Natural killer cell treated with Interleukin-12 subunit alpha and Interleukin-12 subunit beta and Interleukin-15 and Interleukin-18, amount 100 ng/mL, for 72 hours (primary cell): ENCODE results near the gene TMEM270. TPM values are rescaled to one million over a fixed set of nuclear protein-coding genes. Genes with fewer than 3 reads are reported as not detected.
"Not testable (repeated sequence)": the region's sequence is repeated elsewhere in the genome, so short reads cannot be mapped to it uniquely, and the experiment has no call there.

Experiments
- ATAC-seq, 2 donors: fragments of 150-1000 bp; cut with Tn5 transposase in 1 of 2; sonication (Bioruptor Pico), chemical (Tn5 transposase) in 1 of 2; 2 replicates each; pipeline ENCODE4 v1.10.0; 2021
- DNase-seq: peaks from one replicate; pipeline ENCODE4 v3.0.0; 2022; ENCODE audit warnings: low spot score
- H3K27ac Mint-ChIP-seq, 2 donors: 1 replicate in 1 of 2; 2 replicates in 1 of 2; pipeline ENCODE4 v1.8.0; 2022; ENCODE audit warnings: mixed read lengths in 2 of 2, mild to moderate bottlenecking in 1 of 2, moderate library complexity in 1 of 2
- H3K27me3 Mint-ChIP-seq, 2 donors: 1 replicate in 1 of 2; 2 replicates in 1 of 2; pipeline ENCODE4 v1.8.0; 2022; ENCODE audit warnings: mixed read lengths in 2 of 2
- H3K36me3 Mint-ChIP-seq: one replicate; pipeline ENCODE4 v1.8.0; 2022; ENCODE audit warnings: mixed read lengths
- H3K4me1 Mint-ChIP-seq, 2 donors: 1 replicate in 1 of 2; 2 replicates in 1 of 2; pipeline ENCODE4 v1.8.0; 2022; ENCODE audit warnings: low read depth in 2 of 2, mixed read lengths in 2 of 2, mild to moderate bottlenecking in 1 of 2
- H3K4me3 Mint-ChIP-seq: one replicate; pipeline ENCODE4 v1.8.0; 2022; ENCODE audit warnings: mixed read lengths
- H3K9me3 Mint-ChIP-seq: 2 replicates; pipeline ENCODE4 v1.8.0; 2022; ENCODE audit warnings: mixed read lengths
- total RNA-seq, 2 donors: library from RNA; stranded (reverse); gene quantifications; one replicate each; pipeline ENCODE4 v1.2.3, GENCODE V29; 2022

The TMEM270 gene
- total RNA-seq, 2 donors from 2014 or later = not detected

DNA sequence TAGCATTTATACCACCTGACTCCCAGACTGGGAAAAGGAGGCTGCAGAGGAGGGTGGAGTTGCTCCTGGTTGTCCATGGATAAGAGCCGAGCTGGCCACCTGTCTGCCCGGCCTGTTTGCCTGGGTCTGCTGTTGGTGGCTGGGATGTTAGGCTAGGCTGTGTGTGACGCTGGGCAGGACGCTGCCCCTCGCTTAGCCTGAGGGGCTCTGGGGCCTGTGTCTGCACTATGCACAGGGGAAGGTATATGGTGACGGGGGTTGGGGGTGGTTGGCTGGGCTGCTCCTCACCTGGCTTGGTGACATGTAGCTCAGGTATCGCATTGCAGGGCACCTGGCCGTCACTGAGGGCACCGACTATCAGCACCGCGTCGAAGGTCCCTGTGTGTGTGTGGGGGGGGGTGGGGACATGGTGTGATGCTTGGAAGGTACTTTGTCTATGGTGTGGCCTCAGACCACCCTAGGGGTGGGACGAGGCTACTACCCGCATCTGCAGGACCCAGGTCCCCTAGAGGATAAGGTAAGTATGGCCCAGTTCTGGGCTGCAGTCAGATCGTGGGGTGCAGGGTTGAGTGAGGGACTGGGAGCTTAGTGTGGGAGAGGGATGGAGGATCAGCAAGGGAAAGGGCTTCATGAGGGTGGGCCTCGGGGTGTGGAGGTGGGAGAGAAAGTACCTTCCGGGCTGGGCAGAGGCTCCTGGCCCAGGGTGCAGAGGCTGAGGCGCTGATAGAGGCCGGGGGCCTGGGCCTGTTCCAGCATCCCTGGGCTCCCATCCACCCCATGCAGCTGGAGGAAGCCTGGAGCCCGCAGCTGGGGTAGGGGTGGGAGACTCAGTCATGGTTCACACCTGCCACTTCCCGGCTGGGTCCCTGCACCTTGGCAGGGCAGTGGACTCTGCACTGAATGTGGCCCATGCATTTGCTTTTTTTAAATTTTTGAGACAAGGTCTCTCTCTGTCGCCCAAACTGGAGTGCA lies 20.9 kb upstream of the TMEM270 start:
- H3K36me3 Mint-ChIP-seq = no peaks in the 10 kb centered on the region
- no peak overlapping the region for H3K27ac Mint-ChIP-seq
- ATAC-seq = no peak
- H3K4me1 Mint-ChIP-seq = peaks cover 0 to 4% of the 10 kb centered on the region in 2 donors
- no peak overlapping the region for H3K4me3 Mint-ChIP-seq
- DNase-seq = peak; percentile 53
- H3K9me3 Mint-ChIP-seq = no peaks in the 10 kb centered on the region
- no peaks in the 10 kb centered on the region for H3K27me3 Mint-ChIP-seq

DNA sequence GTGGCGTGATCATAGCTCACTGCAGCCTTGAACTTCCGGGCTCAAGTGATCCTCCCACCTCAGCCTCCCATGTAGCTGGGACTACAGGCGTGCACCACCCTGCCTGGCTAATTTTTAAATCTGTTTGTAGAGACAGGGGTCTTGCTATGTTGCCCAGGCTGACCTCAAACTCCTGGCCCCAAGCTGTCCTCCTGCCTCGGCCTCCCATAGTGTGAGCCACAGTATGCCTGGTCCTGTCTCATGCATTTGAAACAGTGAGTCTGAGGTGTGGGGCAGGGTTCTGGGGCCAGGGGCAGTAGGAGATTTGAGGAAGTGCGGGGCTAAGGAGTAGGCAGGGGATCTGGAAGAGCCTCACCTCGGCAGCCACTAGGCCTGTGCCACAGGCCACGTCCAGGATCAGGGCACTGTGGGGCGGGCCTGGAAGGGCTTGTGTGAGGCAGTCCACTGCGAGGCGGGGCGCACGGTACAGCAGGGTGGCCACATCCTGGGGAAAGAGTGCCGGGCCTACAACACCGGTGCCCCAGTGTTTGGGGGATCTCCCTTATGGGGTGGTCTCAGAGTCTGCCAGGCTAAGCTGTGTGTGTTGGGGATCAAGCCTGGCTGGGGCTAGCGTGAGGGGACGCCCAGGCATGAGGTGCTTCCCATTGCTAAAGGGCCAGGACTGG lies 20.1 kb upstream of the TMEM270 start:
- Mint-ChIP-seq H3K36me3 (no peaks in the 10 kb centered on the region), H3K4me3 (no peak overlapping the region), H3K4me1 (peaks cover 0 to 4% of the 10 kb centered on the region in 2 donors), H3K27me3 (no peaks in the 10 kb centered on the region), H3K9me3 (no peaks in the 10 kb centered on the region), H3K27ac (no peak overlapping the region)
- no peak for ATAC-seq
- DNase-seq = no peak

DNA sequence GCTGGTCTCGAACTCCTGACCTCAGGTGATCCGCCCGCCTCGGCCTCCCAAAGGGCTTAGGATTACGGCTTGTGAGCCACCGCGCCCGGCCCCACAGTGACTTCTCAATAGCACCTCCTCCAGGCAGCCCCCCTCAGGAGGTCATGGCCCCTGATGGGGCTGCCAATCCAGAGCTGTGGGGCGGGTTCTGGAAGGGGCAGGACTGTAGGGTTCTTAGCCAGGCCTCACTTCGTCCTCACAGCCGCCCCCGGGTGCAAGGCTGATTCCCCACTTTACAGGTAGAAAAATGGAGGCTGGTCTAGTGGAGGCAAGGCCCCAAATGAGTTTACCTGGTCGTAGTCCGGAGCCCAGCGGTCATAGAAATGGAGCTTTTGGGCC lies 19.3 kb upstream of the TMEM270 start:
- no peaks in the 10 kb centered on the region for H3K9me3 Mint-ChIP-seq
- H3K27me3 Mint-ChIP-seq = no peaks in the 10 kb centered on the region
- peaks cover 0 to 4% of the 10 kb centered on the region in 2 donors for H3K4me1 Mint-ChIP-seq
- ATAC-seq = no peak
- peak overlapping the region; percentile 80 for H3K4me3 Mint-ChIP-seq
- no peak overlapping the region for H3K27ac Mint-ChIP-seq
- DNase-seq = peak; percentile 39
- no peaks in the 10 kb centered on the region for H3K36me3 Mint-ChIP-seq

DNA sequence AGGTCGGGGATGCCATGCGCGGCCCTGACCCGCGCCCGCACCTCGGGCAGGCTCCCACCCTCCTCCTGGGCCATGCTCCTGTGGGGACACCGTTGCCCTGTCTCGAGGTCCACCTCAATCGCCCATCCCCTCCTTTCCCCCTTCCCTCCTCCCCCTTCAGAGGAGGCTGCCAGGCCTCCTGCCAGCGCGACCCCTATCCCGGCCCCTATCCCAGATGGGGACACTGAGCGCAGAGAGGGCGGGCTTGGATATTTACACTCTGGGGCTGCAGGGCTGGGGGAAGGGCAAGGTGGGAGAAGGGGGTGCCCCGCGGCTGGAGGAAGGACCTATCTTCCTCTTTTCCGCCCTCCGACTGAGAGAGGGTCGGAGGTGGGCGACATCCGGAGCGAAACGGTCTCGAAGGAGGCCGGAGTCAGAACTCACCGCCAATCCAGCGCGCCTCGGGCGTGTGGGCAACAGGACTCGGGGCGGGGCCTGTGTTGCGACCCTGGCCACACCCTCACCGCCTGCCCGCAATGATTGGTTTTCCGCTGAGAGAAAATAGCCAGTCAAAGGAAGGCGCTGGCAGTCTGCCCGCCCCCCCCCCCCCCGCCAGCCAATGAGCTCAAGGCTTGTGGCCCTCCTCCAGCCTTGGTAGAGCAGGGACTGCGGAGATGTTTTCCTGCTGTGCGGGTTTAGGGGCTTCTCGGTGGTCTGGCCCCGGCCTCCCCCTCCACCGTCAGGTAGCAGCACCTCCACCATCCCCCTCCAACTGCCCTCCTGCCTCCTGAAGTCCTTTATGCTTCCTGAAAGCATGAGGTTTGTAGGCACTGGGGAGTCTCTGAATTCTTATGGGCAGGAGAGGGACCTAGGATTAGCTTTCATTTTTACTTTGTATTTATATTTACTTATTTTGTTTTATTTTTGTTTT lies 18.6 kb upstream of the TMEM270 start, which contains the start of gene METTL27:
TSS of gene METTL27 (minus strand) at position 450 of the 910 bp plus-strand sequence. CDS start at position 74, 376 bp downstream.
- peak; percentile 99 for ATAC-seq
- Mint-ChIP-seq H3K4me1 (peaks cover 0 to 4% of the 10 kb centered on the region in 2 donors), H3K36me3 (no peaks in the 10 kb centered on the region), H3K9me3 (no peaks in the 10 kb centered on the region), H3K27me3 (no peaks in the 10 kb centered on the region), H3K27ac (no peak within 1 kb of the TSS), H3K4me3 (peak within 1 kb of the TSS; percentile 80)
- DNase-seq = peak; percentile 89

DNA sequence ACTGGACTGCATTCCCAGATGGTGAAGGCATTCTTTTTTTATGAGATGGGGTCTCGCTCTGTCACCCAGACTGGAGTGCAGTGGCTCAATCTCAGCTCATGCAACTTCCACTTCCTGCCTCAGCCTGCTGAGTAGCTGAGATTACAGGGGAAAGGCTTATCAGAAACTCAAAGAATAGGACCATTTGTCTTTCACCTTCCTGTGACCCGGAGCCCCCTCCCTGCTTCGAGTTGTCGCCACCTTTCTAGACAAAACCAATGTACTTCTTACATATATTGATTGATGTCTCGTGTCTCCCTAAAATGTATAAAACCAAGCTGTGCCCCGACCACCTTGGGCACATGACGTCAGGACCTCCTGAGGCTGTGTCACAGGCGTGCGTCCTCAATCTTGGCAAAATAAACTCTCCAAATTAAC lies 16.8 kb upstream of the TMEM270 start:
- no peak overlapping the region for H3K4me3 Mint-ChIP-seq
- H3K27me3 Mint-ChIP-seq = peaks cover 3 to 5% of the 10 kb centered on the region in 2 donors
- no peaks in the 10 kb centered on the region for H3K36me3 Mint-ChIP-seq
- no peaks in the 10 kb centered on the region for H3K9me3 Mint-ChIP-seq
- H3K4me1 Mint-ChIP-seq = peaks cover 0 to 4% of the 10 kb centered on the region in 2 donors
- H3K27ac Mint-ChIP-seq = no peak overlapping the region
- DNase-seq (no peak), ATAC-seq (no peak)

DNA sequence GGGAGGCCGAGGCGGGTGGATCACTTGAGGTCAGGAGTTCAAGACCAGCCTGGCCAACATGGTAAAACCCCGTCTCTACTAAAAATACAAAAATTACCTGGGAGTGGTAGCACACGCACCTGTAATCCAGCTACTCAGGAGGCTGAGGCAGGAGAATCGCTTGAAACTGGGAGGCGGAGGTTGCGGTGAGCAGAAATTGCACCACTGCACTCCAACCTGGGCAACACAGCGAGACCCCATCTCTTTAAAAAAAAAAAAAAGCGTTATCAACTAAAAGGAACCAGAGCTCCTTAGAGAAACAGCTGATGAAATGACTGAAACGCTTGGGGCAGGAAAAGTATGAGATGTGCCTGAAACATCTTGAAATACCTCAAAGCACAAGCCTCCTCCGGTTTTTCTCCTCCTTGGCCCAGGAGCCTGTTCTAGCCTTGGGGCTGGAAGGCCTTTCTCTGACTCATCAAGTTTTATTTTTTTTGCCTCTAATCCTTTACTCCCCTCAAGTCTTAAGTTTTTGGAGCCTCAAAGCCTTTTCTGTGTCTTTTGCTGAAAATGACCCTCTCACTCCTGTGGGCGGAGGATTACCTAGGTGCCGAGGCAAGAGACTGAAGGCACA lies 16.0 kb upstream of the TMEM270 start:
- ATAC-seq (no peak), DNase-seq (peak; percentile 35)
- Mint-ChIP-seq H3K9me3 (no peaks in the 10 kb centered on the region), H3K27me3 (peaks cover 5 to 9% of the 10 kb centered on the region in 2 donors), H3K27ac (no peak overlapping the region), H3K4me1 (peaks cover 0 to 4% of the 10 kb centered on the region in 2 donors), H3K36me3 (no peaks in the 10 kb centered on the region), H3K4me3 (no peak overlapping the region)

DNA sequence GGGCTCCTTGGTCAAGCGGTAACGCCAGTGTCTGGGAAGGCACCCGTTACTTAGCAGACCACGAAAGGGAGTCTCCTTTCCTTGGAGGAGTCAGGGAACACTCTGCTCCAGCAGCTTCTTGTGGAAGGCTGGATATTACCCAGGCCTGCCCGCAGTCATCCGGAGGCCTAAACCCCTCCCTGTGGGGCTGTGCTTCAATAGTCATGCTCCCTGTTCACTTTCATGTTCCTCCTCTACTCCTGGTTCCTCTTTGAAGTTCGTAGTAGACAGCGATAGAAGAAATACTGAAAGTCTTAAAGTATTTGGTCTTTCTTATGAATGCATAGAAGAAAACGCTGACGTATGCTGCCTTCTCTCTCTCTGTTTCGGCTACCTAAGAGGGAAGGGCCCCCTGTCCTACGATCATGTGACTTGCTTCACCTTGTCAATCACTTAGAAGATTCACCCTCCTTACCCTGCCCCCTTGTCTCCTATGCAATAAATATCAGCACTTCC lies 15.2 kb upstream of the TMEM270 start:
- H3K36me3 Mint-ChIP-seq, H3K9me3 Mint-ChIP-seq, DNase-seq, ATAC-seq, H3K4me1 Mint-ChIP-seq, H3K4me3 Mint-ChIP-seq, H3K27ac Mint-ChIP-seq: not testable (repeated sequence)
- H3K27me3 Mint-ChIP-seq = peaks cover 5 to 12% of the 10 kb centered on the region in 2 donors

DNA sequence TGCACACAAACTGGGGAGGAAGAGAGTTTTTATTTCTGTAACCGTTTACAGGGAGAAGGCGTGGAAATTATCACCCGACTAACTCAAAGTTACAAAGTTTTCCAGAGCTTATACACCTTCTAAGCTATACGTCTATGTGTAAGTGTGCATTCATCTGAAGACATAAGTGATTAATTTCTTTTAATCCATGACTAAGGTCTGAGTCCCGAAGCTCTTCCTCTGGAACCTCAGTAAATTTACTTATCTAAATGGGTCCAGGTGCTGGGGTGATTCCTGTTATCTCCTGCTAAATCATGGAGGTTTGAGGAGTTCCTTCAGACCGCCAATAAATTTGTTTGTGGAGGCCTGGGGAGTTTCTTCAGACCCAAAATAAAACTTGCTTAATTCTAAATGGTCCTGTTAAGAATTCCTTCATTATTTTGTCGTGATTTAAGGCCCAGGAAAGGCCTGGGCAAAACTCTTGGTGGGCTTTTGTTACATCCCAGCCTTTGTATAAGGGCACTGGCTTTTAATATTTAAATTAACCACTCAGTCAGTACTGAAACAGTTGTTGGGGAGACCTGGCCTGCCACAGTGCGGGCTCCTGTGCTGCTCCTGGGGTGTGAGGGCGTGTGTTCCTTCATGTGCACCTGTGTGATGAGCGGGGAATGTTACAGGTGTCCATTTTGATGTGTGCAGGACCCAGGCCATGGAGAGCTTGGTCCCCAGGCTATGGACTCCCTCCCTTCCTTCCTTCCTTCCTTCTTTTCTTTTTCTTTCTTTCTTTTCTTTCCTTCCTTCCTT lies 12.8 kb upstream of the TMEM270 start:
- no peak for DNase-seq
- peaks cover 5 to 20% of the 10 kb centered on the region in 2 donors for H3K27me3 Mint-ChIP-seq
- no peak overlapping the region for H3K4me3 Mint-ChIP-seq
- no peaks in the 10 kb centered on the region for H3K36me3 Mint-ChIP-seq
- ATAC-seq = no peak
- no peaks in the 10 kb centered on the region for H3K9me3 Mint-ChIP-seq
- H3K4me1 Mint-ChIP-seq = peaks cover 0 to 11% of the 10 kb centered on the region in 2 donors
- no peak overlapping the region for H3K27ac Mint-ChIP-seq

DNA sequence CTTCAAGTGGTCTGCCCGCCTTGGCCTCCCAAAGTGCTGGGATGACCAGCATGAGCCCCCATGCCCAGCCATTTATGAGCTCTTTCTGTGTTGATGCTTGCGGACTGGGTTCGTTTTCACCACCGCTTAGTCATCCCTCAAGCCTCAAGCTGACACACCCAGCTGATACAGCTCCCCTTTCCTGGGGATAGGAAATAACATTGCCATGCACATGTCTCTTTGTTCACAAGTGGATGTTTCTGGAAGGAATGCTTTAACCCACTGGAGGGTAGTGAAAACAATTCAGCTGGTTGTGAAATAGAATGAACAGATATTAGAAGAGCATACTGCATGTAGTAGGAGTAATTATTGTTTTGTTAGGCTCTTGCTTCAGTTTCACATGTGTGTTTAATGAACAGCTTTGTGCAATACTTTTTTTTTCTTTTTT lies 10.2 kb upstream of the TMEM270 start:
- Mint-ChIP-seq H3K9me3 (no peaks in the 10 kb centered on the region), H3K36me3 (no peaks in the 10 kb centered on the region), H3K27me3 (peaks cover 20 to 27% of the 10 kb centered on the region in 2 donors), H3K4me3 (no peak overlapping the region), H3K4me1 (peaks cover 9 to 12% of the 10 kb centered on the region in 2 donors), H3K27ac (no peak overlapping the region)
- ATAC-seq (no peak), DNase-seq (peak; percentile 29)

DNA sequence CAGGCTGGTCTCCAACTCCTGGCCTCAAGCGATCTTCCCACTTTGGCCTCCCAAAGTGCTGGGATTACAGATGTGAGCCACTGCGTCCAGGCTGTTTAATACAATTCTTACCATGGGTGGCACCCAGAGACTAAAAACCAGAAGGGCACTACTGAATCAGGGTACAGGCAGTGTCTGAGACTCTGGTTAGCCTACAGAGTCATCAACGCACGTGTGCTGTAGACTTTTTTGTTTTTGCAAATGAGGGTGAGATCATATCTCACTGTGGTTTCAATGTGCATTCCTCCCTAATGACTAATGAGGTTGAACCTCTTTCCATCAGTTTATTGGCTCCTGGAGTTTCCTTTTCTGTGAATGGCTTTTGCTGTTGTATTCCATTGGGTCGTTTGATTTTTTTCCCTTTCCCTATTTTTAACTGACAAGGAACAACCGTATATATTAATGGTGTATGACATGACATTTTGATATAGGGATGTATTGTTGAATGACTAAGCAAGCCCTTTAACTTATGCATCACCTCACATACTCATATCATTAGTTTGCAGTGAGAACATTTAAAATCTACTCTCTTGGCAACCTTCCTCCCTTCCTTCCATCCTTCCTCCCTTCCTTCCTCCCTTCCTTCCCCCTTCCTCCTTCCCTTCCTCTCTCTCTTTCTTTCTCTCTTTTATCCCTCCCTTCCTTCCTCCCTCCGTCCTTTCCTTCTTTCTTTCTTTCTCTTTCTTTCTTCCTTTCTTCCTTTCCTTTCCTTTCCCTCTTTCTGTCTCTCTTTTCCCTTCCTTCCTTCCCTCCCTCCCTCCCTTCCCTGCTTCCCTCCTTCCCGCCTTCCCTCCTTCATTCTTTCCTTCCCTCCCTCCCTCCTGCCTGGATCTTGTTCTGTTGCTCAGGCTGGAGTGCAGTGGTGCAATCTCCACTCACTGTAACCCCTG lies 9.3 kb upstream of the TMEM270 start:
- H3K9me3 Mint-ChIP-seq = no peaks in the 10 kb centered on the region
- peaks cover 24 to 29% of the 10 kb centered on the region in 2 donors for H3K27me3 Mint-ChIP-seq
- ATAC-seq (peak; percentile 78 to 86), DNase-seq (no peak)
- H3K36me3 Mint-ChIP-seq = no peaks in the 10 kb centered on the region
- peak overlapping the region in 1 of 2 donors; percentile 27 for H3K27ac Mint-ChIP-seq
- H3K4me3 Mint-ChIP-seq = no peak overlapping the region
- peaks cover 9 to 14% of the 10 kb centered on the region in 2 donors for H3K4me1 Mint-ChIP-seq

DNA sequence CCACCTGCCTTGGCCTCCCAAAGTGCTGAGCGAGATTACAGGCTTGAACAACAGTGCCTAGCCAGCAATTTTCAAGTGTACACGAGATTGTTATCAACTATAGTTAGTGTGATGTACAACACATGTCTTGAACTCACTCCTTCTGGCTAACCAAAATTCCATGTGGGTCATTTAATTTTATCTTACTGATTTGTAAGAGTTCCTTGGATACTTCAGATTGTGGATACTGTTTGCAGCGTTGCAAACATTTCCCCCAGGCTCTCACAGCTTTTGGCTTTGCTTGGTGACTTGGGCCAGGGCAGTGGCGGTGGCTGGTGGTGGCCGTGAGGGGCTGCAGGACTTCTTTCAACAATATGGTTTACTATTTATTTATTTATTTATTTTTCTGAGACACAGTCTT lies 8.5 kb upstream of the TMEM270 start:
- peak; percentile 37 for DNase-seq
- Mint-ChIP-seq H3K4me3 (no peak overlapping the region), H3K27me3 (peaks cover 30 to 31% of the 10 kb centered on the region in 2 donors), H3K36me3 (no peaks in the 10 kb centered on the region), H3K4me1 (peaks cover 9 to 14% of the 10 kb centered on the region in 2 donors), H3K9me3 (no peaks in the 10 kb centered on the region), H3K27ac (peak overlapping the region in 1 of 2 donors; percentile 27)
- no peak for ATAC-seq
